C4-2B (cell line): ENCODE measurements around the gene MARS1.

ENCODE experiments used
- H3K27ac ChIP-seq: fragments of 450-650 bp; 2 replicates; pipeline ENCODE4 v1.5.1; 2017
- ZFX ChIP-seq: fragments of 450-650 bp; IDR thresholded peaks from 2 replicates; pipeline ENCODE4 v1.6.1; 2017
- TF ChIP-seq, protein P1 (sequence below): fragments of 450-650 bp; conservative IDR thresholded peaks from 2 replicates; pipeline ENCODE4 v1.5.1; 2017; ENCODE audit warnings: mild to moderate bottlenecking

MARS1 gene

GRCh38 chr12:57474862-57475261, 13.0 kb upstream of the MARS1 start:
- TF ChIP-seq, protein P1, sequence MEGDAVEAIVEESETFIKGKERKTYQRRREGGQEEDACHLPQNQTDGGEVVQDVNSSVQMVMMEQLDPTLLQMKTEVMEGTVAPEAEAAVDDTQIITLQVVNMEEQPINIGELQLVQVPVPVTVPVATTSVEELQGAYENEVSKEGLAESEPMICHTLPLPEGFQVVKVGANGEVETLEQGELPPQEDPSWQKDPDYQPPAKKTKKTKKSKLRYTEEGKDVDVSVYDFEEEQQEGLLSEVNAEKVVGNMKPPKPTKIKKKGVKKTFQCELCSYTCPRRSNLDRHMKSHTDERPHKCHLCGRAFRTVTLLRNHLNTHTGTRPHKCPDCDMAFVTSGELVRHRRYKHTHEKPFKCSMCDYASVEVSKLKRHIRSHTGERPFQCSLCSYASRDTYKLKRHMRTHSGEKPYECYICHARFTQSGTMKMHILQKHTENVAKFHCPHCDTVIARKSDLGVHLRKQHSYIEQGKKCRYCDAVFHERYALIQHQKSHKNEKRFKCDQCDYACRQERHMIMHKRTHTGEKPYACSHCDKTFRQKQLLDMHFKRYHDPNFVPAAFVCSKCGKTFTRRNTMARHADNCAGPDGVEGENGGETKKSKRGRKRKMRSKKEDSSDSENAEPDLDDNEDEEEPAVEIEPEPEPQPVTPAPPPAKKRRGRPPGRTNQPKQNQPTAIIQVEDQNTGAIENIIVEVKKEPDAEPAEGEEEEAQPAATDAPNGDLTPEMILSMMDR: no peak
- TF ChIP-seq ZFX: no peak
- H3K27ac ChIP-seq: no peak overlapping the region

- TF ChIP-seq, protein P1: no peak
- H3K27ac ChIP-seq: no peak overlapping the region
Observed at GRCh38 chr12:57475271-57476161, 12.4 kb upstream of the MARS1 start.

DNA sequence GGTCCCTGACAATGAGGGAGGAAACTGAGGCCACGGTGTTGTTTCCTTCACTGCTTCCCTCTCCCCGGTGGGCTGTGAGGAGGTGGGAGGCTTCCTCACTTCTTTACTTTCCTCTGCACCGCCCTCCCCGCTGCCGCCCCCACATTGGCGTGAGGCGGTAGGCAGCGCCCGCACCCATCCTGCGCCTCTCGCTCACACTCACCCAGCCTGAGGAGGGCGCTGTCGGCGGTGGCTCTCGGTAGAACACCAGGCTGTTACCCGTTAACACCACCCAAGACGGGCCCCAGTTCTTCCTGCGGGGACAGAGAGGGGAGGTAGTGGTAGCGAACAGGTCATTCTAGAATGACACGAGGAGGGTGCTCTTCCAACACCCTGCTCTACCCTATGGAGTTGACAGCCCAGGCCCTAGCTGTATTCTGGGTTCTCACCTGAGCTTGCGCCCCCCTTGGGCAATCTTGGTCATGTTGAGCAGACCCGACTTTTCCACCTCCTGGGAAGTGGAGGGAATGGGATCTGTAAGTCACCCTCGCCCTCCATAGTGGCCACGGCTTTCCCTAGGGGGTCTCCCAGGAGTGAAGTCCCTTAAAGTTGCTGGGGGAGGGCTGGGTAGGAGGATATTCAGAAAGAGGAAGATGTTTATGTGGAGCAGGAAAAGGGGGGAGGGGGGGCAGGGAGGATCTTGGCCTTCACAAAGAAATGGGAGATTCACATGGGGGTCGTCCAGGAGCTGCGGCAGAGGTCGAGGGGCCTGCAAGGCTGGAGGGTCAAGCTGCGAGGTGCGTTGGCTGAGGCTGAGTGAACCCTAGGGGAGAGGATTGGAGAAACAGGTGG, 11.5 kb upstream of the MARS1 start:
- TF ChIP-seq, protein P1: no peak
- TF ChIP-seq ZFX: no peak
- H3K27ac ChIP-seq: no peak overlapping the region

- H3K27ac ChIP-seq: no peak overlapping the region
- TF ChIP-seq ZFX: no peak
- TF ChIP-seq, protein P1: no peak
Observed at GRCh38 chr12:57476993-57477709, 10.7 kb upstream of the MARS1 start.

DNA sequence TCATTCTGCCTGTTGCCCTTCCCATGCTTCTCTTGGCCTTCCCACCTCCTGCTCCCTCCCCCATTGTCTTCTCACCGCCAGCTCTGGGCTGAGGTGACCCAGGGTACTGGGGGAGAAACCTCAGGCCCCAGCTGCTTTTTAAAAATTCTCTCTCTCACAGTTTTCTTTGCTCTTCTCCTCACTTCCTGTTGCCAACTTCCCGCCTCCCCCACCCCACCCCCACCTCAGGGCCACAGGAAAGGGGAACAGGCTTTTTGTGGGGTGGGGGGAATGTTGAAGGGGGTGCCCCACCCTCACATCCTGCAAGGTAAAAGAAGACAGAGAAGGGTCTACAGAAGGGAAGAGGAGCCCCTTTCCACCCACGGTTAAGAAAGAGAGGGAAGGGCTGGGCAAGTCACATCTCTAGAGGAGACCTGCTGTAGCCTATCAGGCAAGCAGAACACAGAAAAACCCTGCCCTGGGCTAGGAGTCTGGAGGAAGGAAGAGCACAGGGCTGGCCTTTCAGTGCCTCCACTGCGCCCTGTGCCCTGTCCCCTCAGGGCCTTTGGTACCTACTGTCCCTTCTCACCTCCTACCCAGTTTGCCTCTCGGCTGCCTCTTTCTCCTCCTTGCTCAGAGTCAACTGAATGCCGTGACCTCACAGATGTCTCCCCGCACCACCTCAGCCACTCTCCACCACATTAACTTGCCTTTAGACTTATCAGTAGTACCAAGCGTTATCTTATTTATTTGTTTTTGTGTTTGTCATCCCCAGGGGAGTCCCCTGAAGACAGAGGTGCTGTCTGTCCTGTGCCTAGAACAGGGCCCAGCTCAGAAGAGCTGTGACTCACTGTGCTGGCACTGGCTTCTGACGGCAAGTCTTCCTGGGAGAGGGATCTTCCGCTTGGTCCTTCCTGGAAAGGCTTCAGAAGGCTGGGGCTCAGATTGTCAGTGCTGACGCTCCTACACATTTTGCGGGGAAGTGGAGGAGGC, 9.9 kb upstream of the MARS1 start:
- no peak overlapping the region for H3K27ac ChIP-seq
- TF ChIP-seq, protein P1: no peak
- no peak for TF ChIP-seq ZFX

DNA sequence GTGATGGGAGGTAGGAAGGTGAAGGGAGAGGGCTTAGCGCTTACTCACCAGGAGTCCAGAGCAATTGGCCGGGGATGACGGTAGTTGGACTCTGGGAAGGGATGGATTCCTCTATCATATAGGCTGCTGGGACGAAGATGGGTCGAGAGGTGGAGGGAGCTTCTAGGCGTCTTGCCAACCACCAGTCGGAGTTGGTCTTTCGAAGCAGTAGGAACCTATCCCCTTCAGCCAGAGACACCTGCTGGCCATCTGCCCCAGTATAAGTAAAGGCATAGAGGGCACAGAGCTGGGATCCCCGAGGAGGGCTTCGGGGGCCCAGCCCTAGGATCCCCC, 8.9 kb upstream of the MARS1 start:
- H3K27ac ChIP-seq: no peak overlapping the region
- TF ChIP-seq ZFX: no peak
- TF ChIP-seq, protein P1: no peak
